GM12874 (cell line): ENCODE data around the gene SOX5.

Source experiments
- CTCF ChIP-seq: IDR thresholded peaks from 2 replicates; pipeline ENCODE4 v1.5.1; 2011; ENCODE audit warnings: low read depth, mild to moderate bottlenecking, control low read depth, low read length, moderate library complexity; ENCODE audit not compliant: insufficient read depth

SOX5 gene

GRCh38 chr12:23888396-23889068 is 60.9 kb downstream of the SOX5 start:
- no peak for TF ChIP-seq CTCF

DNA sequence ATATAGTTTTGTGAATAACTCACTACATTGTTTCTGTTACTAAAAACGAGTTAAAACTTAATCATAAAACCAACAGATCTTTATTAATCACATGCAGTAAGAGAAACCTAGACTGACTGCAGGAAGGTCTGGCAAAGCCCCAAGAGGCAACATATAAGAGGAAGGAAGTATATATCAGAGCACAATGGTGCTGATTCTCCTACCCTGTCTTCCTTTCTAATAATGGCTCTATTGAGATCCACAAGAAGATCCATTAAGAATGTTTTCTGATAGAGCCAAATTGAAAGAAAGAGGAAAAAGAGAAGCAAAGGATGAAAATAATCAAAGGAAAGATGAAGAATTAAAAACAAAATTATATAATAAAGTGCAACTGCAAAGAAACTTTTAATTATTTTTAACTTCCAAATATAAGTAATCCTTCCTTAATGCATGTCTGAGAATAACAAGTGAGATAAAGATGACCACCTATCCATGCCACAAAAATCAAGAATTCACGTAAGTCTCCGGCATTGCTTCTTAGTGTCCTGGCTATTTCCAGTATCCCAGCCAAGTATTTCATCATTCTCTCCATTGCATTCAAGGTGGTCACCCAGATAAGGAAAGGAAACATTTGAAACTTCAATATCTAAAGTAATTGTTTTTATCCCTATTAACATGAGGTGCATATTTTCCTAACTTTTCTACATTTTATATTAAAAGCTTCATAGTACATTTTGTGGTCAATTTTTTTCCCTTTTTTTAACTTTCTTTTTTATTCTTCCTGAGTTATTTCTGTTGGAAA is 62.2 kb downstream of the SOX5 start:
- no peak for TF ChIP-seq CTCF

- no peak for TF ChIP-seq CTCF
Observed at GRCh38 chr12:23885394-23885793, 64.1 kb downstream of the SOX5 start.

GRCh38 chr12:23884909-23885308 is 64.6 kb downstream of the SOX5 start:
- no peak for TF ChIP-seq CTCF

DNA sequence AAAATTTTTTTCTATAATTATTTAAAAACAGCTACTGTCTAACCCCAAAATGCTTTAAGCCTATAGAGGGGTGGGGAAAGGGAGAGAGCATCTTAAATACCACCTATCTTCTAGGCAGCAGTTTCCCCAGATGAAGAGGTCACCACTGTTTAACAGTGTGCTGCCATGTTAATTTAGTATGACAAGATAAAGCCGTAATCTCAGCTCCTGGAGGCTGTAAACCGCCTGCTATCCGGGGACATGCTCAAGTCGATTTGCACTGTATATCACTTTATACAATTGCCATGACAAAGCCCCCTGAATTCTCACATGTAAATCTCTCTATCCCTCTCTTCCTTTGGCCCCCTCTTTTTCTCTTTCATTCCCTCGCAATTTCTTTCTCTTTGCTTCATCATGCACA is 68.5 kb downstream of the SOX5 start:
- no peak for TF ChIP-seq CTCF

- no peak for TF ChIP-seq CTCF
Observed at GRCh38 chr12:23867794-23868193, 81.7 kb downstream of the SOX5 start.

DNA sequence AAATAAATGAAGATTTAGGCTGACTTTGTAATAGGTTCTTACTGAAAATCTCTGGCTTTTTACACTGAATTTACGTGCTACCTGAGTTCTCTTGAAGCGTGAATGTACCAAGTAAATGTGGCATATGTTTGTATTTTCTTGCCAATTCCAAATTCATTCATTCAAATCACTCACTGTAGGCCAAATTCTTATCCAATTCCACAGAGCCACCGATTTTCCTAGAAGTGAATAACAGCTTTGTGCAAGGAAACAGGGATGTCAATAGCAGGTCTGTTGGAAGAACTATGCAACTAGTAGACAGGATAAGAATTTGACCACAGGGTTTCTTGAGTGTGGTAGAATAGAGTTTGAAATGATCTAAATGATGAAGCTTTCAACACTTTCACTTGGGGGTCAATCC is 86.8 kb downstream of the SOX5 start:
- no peak for TF ChIP-seq CTCF
